ENCODE results near the gene GOLM1.

GOLM1 gene

GRCh38 chr9:86043999-86044398 lies 55.4 kb downstream of the GOLM1 start:
- DNase-seq: peak in 1 of 2 donors; percentile 11

- DNase-seq: no peak
These were observed 55.8 kb downstream of the GOLM1 start for GRCh38 chr9:86043586-86043985.

GRCh38 chr9:86042199-86042978 lies 57.0 kb downstream of the GOLM1 start:
- DNase-seq: no peak

GRCh38 chr9:86041311-86041741 lies 58.0 kb downstream of the GOLM1 start:
- DNase-seq: no peak

- no peak for DNase-seq
These were observed 58.5 kb downstream of the GOLM1 start for GRCh38 chr9:86040861-86041155.

- no peak for DNase-seq
These were observed 59.1 kb downstream of the GOLM1 start for GRCh38 chr9:86039991-86040860.

GRCh38 chr9:86036555-86036954 lies 62.8 kb downstream of the GOLM1 start:
- DNase-seq: no peak

GRCh38 chr9:86035827-86036440 lies 63.4 kb downstream of the GOLM1 start:
- no peak for DNase-seq

- peak; percentile 19 to 53 for DNase-seq
These were observed 64.3 kb downstream of the GOLM1 start for GRCh38 chr9:86034863-86035734.

GRCh38 chr9:86027767-86028166 lies 71.6 kb downstream of the GOLM1 start:
- DNase-seq: no peak

- DNase-seq: no peak
These were observed 76.6 kb downstream of the GOLM1 start for GRCh38 chr9:86022687-86023266.

- no peak for DNase-seq
These were observed 78.2 kb downstream of the GOLM1 start for GRCh38 chr9:86021166-86021565.

GRCh38 chr9:86020731-86021130 lies 78.6 kb downstream of the GOLM1 start:
- DNase-seq: no peak

GRCh38 chr9:86009133-86009532 lies 90.2 kb downstream of the GOLM1 start:
- no peak for DNase-seq

- DNase-seq: no peak
These were observed 94.0 kb downstream of the GOLM1 start for GRCh38 chr9:86005253-86005775.

- DNase-seq: peak; percentile 14 to 38
These were observed 103.8 kb downstream of the GOLM1 start for GRCh38 chr9:85995599-85995998.

GRCh38 chr9:85995097-85995496 lies 104.3 kb downstream of the GOLM1 start:
- no peak for DNase-seq

GRCh38 chr9:85994191-85994590 lies 105.2 kb downstream of the GOLM1 start:
- no peak for DNase-seq

GRCh38 chr9:85987236-85987635 lies 112.1 kb downstream of the GOLM1 start:
- DNase-seq: no peak

- no peak for DNase-seq
These were observed 114.9 kb downstream of the GOLM1 start for GRCh38 chr9:85984457-85984856.

- DNase-seq: no peak
These were observed 118.0 kb downstream of the GOLM1 start for GRCh38 chr9:85981369-85981768.

- no peak for DNase-seq
These were observed 120.9 kb downstream of the GOLM1 start for GRCh38 chr9:85978496-85978895.

All from inflammatory macrophage (primary cell).